HEK293 (cell line): ENCODE data around the gene PROX1.

Experiments used
- BCL11A ChIP-seq: fragments of 450-650 bp; formaldehyde crosslinking; IDR thresholded peaks from 2 replicates; pipeline ENCODE4 v1.5.1; 2016; ENCODE audit warnings: low read depth, missing biosample characterization, missing genetic modification characterization
- BCL6B ChIP-seq: fragments of 450-650 bp; formaldehyde crosslinking; IDR thresholded peaks from 2 replicates; pipeline ENCODE4 v1.5.1; 2017; ENCODE audit warnings: missing biosample characterization, missing genetic modification characterization
- CTCF ChIP-seq: fragments of 450-650 bp; formaldehyde crosslinking; IDR thresholded peaks from 2 replicates; pipeline ENCODE4 v1.5.1; 2016; ENCODE audit warnings: missing biosample characterization, missing genetic modification characterization
- GFI1B ChIP-seq: fragments of 450-650 bp; formaldehyde crosslinking; IDR thresholded peaks from 2 replicates; pipeline ENCODE4 v1.5.1; 2016; ENCODE audit warnings: missing biosample characterization, missing genetic modification characterization
- PBX3 ChIP-seq: sonication (generic); formaldehyde crosslinking; IDR thresholded peaks from 2 replicates; pipeline ENCODE4 v1.8.1; 2022; ENCODE audit warnings: mild to moderate bottlenecking, moderate library complexity, missing genetic modification reagents
- REST ChIP-seq: fragments of 450-650 bp; formaldehyde crosslinking; IDR thresholded peaks from 2 replicates; pipeline ENCODE4 v1.5.1; 2016; ENCODE audit warnings: missing biosample characterization, missing genetic modification characterization
- ZBTB7A ChIP-seq: fragments of 450-650 bp; formaldehyde crosslinking; IDR thresholded peaks from 2 replicates; pipeline ENCODE4 v1.5.1; 2016; ENCODE audit warnings: low read depth, missing biosample characterization, missing genetic modification characterization
- ZFHX2 ChIP-seq: fragments of 450-650 bp; formaldehyde crosslinking; conservative IDR thresholded peaks from 2 replicates; pipeline ENCODE4 v1.5.1; 2016; ENCODE audit warnings: missing biosample characterization, missing genetic modification characterization
- ZFP3 ChIP-seq: fragments of 450-650 bp; formaldehyde crosslinking; IDR thresholded peaks from 2 replicates; pipeline ENCODE4 v1.5.1; 2016; ENCODE audit warnings: low read depth, missing biosample characterization, missing genetic modification characterization
- ZFP37 ChIP-seq: fragments of 450-650 bp; formaldehyde crosslinking; IDR thresholded peaks from 2 replicates; pipeline ENCODE4 v1.5.1; 2016; ENCODE audit warnings: missing biosample characterization, missing genetic modification characterization
- ZNF10 ChIP-seq: fragments of 450-650 bp; formaldehyde crosslinking; IDR thresholded peaks from 2 replicates; pipeline ENCODE4 v1.5.1; 2017; ENCODE audit warnings: missing biosample characterization, missing genetic modification characterization
- ZNF2 ChIP-seq: fragments of 450-650 bp; formaldehyde crosslinking; IDR thresholded peaks from 2 replicates; pipeline ENCODE4 v1.5.1; 2016; ENCODE audit warnings: missing biosample characterization, missing genetic modification characterization
- ZNF501 ChIP-seq: fragments of 450-650 bp; formaldehyde crosslinking; IDR thresholded peaks from 2 replicates; pipeline ENCODE4 v1.5.1; 2016; ENCODE audit warnings: missing biosample characterization, missing genetic modification characterization
- ZNF571 ChIP-seq: fragments of 450-650 bp; formaldehyde crosslinking; IDR thresholded peaks from 2 replicates; pipeline ENCODE4 v1.5.0; 2017; ENCODE audit warnings: missing biosample characterization, missing genetic modification characterization
- ZNF623 ChIP-seq: fragments of 450-650 bp; formaldehyde crosslinking; IDR thresholded peaks from 2 replicates; pipeline ENCODE4 v1.5.1; 2016; ENCODE audit warnings: missing biosample characterization, missing genetic modification characterization
- ZNF639 ChIP-seq: fragments of 450-650 bp; formaldehyde crosslinking; IDR thresholded peaks from 2 replicates; pipeline ENCODE4 v1.5.1; 2016; ENCODE audit warnings: missing biosample characterization, missing genetic modification characterization
- ZNF76 ChIP-seq: fragments of 450-650 bp; formaldehyde crosslinking; IDR thresholded peaks from 2 replicates; pipeline ENCODE4; 2016; ENCODE audit warnings: low read depth, missing biosample characterization, missing genetic modification characterization, borderline replicate concordance
- ZNF785 ChIP-seq: fragments of 450-650 bp; formaldehyde crosslinking; IDR thresholded peaks from 2 replicates; pipeline ENCODE4 v1.5.1; 2016; ENCODE audit warnings: missing biosample characterization, missing genetic modification characterization
- ZNF792 ChIP-seq: fragments of 450-650 bp; formaldehyde crosslinking; IDR thresholded peaks from 2 replicates; pipeline ENCODE4 v1.5.1; 2016; ENCODE audit warnings: missing biosample characterization, missing genetic modification characterization
- ZNF843 ChIP-seq: fragments of 450-650 bp; formaldehyde crosslinking; IDR thresholded peaks from 2 replicates; pipeline ENCODE4 v1.5.1; 2016; ENCODE audit warnings: missing biosample characterization, missing genetic modification characterization
- ZXDB ChIP-seq: fragments of 450-650 bp; formaldehyde crosslinking; IDR thresholded peaks from 2 replicates; pipeline ENCODE4 v1.5.1; 2016; ENCODE audit warnings: missing biosample characterization, missing genetic modification characterization
- TF ChIP-seq, protein P1 (sequence below): fragments of 450-650 bp; formaldehyde crosslinking; conservative IDR thresholded peaks from 2 replicates; pipeline ENCODE4 v1.5.1; 2016; ENCODE audit warnings: low read depth, missing biosample characterization, missing genetic modification characterization
- TF ChIP-seq, protein P2 (sequence below): fragments of 450-650 bp; formaldehyde crosslinking; IDR thresholded peaks from 2 replicates; pipeline ENCODE4 v1.5.1; 2017; ENCODE audit warnings: missing biosample characterization, missing genetic modification characterization

PROX1 gene

DNA sequence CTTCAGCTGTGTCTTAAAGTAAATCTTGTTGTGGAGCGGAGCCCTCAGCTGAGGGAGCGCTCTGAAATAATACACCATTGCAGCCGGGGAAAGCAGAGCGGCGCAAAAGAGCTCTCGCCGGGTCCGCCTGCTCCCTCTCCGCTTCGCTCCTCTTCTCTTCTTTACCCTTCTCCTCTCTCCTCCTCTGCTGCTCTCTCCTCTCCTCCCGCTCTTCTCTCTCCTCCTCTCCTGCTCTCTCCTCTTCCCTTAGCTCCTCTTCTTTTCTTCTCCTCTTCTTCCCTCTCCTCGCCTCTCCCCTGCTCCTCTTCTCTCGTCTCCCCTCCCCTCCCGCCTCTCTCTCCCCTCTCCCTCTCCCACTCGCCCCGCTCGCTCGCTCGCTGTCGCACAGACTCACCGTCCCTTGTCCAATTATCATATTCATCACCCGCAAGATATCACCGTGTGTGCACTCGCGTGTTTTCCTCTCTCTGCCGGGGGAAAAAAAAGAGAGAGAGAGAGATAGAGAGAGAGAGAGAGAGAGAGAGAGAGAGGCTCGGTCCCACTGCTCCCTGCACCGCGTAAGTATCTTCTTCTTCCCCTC, at the start of gene PROX1 (continued):
- TF ChIP-seq REST (tag by site-specific recombination) (peak; percentile 75), ZNF571 (tag by site-specific recombination) (no peak), ZNF2 (tag by site-specific recombination) (peak; percentile 94), BCL6B (tag by site-specific recombination) (no peak), ZFP37 (tag by site-specific recombination) (peak; percentile 70; the same call in 1 of the 2 replicates), ZNF639 (tag by site-specific recombination) (peak; percentile 95), ZFHX2 (tag by site-specific recombination) (peak; percentile 74), BCL11A (tag by site-specific recombination) (peak; percentile 31; the same call in 1 of the 2 replicates), ZNF843 (tag by site-specific recombination) (peak; percentile 82; the same call in 1 of the 2 replicates), ZNF76 (tag by site-specific recombination) (peak; percentile 77), ZNF623 (tag by site-specific recombination) (0 out of 2 replicates have a peak, but pooled peaks have one; percentile 13), GFI1B (tag by site-specific recombination) (0 out of 2 replicates have a peak, but pooled peaks have one; percentile 5), ZNF501 (tag by site-specific recombination) (peak; percentile 99), PBX3 (no peak), ZNF792 (peak; percentile 86; the same call in 1 of the 2 replicates), ZNF785 (tag by site-specific recombination) (0 out of 2 replicates have a peak, but pooled peaks have one; percentile 81), CTCF (tag by site-specific recombination) (peak; percentile 78), ZNF10 (tag by site-specific recombination) (peak; percentile 52; the same call in 1 of the 2 replicates), ZFP3 (tag by site-specific recombination) (no peak; the same call in 1 of the 2 replicates), ZXDB (tag by site-specific recombination) (peak; percentile 84), ZBTB7A (no peak)
- TF ChIP-seq, protein P1, sequence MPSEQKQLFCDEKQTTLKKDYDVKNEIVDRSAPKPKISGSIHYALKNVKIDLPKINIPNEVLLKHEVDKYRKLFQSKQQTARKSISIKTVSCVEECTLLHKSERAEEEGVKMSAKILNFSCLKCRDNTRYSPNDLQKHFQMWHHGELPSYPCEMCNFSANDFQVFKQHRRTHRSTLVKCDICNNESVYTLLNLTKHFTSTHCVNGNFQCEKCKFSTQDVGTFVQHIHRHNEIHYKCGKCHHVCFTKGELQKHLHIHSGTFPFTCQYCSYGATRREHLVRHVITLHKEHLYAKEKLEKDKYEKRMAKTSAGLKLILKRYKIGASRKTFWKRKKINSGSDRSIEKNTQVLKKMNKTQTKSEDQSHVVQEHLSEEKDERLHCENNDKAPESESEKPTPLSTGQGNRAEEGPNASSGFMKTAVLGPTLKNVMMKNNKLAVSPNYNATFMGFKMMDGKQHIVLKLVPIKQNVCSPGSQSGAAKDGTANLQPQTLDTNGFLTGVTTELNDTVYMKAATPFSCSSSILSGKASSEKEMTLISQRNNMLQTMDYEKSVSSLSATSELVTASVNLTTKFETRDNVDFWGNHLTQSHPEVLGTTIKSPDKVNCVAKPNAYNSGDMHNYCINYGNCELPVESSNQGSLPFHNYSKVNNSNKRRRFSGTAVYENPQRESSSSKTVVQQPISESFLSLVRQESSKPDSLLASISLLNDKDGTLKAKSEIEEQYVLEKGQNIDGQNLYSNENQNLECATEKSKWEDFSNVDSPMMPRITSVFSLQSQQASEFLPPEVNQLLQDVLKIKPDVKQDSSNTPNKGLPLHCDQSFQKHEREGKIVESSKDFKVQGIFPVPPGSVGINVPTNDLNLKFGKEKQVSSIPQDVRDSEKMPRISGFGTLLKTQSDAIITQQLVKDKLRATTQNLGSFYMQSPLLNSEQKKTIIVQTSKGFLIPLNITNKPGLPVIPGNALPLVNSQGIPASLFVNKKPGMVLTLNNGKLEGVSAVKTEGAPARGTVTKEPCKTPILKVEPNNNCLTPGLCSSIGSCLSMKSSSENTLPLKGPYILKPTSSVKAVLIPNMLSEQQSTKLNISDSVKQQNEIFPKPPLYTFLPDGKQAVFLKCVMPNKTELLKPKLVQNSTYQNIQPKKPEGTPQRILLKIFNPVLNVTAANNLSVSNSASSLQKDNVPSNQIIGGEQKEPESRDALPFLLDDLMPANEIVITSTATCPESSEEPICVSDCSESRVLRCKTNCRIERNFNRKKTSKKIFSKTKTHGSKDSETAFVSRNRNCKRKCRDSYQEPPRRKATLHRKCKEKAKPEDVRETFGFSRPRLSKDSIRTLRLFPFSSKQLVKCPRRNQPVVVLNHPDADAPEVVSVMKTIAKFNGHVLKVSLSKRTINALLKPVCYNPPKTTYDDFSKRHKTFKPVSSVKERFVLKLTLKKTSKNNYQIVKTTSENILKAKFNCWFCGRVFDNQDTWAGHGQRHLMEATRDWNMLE (tag by site-specific recombination) = peak; percentile 39; the same call in 1 of the 2 replicates
- TF ChIP-seq, protein P2, sequence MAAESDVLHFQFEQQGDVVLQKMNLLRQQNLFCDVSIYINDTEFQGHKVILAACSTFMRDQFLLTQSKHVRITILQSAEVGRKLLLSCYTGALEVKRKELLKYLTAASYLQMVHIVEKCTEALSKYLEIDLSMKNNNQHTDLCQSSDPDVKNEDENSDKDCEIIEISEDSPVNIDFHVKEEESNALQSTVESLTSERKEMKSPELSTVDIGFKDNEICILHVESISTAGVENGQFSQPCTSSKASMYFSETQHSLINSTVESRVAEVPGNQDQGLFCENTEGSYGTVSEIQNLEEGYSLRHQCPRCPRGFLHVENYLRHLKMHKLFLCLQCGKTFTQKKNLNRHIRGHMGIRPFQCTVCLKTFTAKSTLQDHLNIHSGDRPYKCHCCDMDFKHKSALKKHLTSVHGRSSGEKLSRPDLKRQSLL (tag by site-specific recombination) = peak; percentile 76; the same call in 1 of the 2 replicates
